ENCODE data around the gene CCDC122.

- TF ChIP-seq CTCF (conservative IDR thresholded peaks at IDR 0.05) (no peak), EZH2 (IDR thresholded peaks at IDR 0.05; ENCODE audit: low read depth) (no peak)
Observed at GRCh38 chr13:43805681-43806128, 73.8 kb downstream of the CCDC122 start.
